Epithelial cell of proximal tubule (primary cell): ENCODE measurements around the gene LRCH4. TPM values are rescaled to one million over a fixed set of nuclear protein-coding genes. Genes with fewer than 3 reads are reported as not detected.

Experiments
- DNase-seq: peaks from one replicate; pipeline ENCODE4 v3.0.0-alpha.2; 2011; ENCODE audit warnings: low read depth
- H3K4me3 ChIP-seq: 2 replicates; pipeline ENCODE4 v1.5.1; 2011; ENCODE audit warnings: low read depth, mild to moderate bottlenecking, low read length
- total RNA-seq: library from RNA; depleted of rRNA; stranded (reverse); fragments of >200 nt; gene quantifications from 2 replicates; pipeline ENCODE4 v1.2.3, GENCODE V29; 2015
- TF ChIP-seq, protein P1 (sequence below): conservative IDR thresholded peaks from 2 replicates; pipeline ENCODE4 v1.5.1; 2012; ENCODE audit warnings: low read depth, mild to moderate bottlenecking, low read length

LRCH4 gene
- total RNA-seq, 1 donor from 2014 or later: 62.0 TPM

DNA sequence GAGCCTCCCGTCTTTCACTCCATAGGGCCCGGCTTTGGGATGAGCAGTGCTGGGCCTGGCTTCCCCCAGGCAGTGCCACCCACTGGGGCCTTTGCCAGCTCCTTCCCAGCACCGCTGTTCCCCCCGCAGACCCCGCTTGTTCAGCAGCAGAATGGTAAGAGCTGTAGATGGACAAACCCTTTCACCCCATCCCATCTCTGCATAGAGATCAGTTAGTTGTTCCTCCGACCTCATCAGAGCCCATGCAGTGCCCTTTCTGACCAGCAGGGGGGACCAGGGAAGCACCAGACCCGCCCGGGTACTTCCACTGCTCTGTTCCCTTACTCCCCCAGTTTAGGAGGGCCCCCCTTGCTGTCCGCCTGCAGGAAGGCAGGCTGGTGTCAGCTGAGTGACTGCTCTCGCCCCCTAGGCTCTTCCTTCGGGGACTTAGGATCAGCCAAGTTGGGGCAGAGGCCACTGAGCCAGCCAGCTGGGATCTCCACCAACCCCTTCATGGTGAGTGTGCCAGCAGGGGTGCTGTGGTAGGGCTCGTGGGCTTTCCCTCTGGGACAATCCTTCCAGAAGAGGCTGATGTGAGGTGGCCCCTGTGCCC lies 22.0 kb downstream of the LRCH4 start:
- TF ChIP-seq, protein P1, sequence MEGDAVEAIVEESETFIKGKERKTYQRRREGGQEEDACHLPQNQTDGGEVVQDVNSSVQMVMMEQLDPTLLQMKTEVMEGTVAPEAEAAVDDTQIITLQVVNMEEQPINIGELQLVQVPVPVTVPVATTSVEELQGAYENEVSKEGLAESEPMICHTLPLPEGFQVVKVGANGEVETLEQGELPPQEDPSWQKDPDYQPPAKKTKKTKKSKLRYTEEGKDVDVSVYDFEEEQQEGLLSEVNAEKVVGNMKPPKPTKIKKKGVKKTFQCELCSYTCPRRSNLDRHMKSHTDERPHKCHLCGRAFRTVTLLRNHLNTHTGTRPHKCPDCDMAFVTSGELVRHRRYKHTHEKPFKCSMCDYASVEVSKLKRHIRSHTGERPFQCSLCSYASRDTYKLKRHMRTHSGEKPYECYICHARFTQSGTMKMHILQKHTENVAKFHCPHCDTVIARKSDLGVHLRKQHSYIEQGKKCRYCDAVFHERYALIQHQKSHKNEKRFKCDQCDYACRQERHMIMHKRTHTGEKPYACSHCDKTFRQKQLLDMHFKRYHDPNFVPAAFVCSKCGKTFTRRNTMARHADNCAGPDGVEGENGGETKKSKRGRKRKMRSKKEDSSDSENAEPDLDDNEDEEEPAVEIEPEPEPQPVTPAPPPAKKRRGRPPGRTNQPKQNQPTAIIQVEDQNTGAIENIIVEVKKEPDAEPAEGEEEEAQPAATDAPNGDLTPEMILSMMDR: peak; percentile 97
- DNase-seq: no peak
- H3K4me3 ChIP-seq: no peak overlapping the region

DNA sequence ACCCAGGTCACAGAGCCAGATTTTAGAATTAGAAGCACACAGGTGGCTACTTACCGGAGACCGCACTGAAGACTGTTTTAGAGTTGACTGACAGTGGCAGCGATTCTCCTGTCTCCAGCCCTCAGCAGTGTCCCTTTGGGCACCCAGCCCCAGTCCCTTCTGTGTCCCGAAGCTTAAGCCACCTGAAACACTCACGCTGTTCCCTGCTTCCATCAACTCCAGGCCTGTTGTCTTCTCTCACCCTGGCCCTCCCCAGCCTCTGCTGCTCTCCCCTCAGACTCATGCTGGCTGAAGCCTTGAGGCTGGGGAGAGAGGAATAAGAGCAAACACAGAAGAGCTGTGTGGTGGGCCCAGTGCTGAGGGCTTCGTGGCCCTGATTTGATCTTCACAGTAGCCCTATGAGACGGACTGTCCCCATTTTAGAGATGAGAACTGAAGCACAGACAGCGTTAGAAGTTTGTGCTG lies 22.8 kb downstream of the LRCH4 start:
- TF ChIP-seq, protein P1: no peak
- no peak overlapping the region for H3K4me3 ChIP-seq
- no peak for DNase-seq

DNA sequence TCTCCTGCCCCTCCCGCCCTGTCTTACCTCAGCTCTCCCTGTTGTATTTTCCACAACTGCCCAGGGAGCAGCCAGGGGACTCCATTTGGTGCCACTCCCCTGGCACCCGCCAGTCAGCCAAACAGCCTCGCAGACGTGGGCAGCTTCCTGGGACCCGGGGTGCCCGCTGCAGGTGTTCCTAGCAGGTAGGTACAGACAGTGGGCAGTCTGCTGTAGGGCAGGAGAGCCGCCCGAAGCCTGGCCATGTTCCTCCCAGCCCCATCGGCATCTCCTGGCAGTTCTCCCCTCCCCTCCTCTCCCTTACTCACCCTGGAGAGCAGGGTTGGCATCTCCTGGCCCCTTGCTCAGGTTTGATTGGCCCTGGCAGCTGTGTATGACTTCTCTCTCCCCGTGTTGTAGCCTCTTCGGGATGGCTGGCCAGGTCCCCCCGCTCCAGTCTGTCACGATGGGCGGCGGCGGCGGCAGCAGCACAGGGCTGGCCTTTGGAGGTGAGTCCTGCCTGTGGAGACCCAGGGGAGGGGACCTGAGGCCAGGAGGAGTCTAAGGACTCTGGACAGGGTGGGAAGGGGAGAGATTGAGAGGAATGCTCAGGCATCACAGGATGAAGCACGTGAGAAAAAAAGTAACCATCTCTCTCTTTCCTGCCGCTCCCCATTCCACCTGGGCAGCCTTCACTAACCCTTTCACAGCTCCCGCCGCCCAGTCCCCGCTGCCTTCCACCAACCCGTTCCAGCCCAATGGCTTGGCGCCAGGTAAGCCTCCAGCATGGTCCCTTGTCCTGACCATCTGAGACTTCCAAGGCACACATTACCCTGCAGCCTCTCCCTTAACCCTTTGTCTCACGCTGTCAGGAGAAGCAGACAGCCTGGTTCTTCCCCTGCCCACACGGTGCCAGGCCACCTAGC lies 23.5 kb downstream of the LRCH4 start:
- TF ChIP-seq, protein P1: no peak

DNA sequence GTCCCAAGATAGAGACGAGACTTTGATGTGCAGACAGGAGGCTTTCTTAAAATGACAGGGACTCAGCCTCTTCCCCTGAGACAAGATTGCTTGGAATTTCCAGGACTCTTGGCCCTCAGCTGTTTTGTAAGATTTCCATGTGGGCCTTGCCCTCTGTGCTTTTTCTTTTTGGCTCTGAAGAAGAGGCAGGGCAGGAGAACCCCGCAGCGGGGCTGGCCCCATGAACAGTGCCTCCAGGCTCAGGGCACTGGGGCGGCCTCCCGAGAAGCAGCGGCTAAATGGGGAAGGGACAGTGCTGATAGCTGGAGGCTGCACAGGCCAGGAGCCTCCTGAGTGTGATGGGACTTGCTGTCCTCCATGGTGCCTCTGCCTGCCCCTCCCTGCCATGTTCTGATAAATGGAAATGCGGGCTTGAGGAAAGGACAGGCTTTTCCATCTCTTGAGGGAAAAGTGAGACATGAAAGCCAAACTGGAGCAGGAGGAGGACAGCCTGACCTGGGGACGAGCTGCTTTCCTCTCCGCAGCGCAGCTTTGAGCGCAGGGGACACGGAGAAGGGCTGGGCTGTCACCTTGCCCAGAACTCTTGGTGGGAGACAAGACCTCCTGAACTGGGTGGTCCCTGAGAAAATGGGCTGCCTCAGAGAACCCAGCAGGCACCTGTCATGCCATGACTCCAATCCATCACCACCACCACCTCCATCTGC lies 24.3 kb downstream of the LRCH4 start:
- no peak for DNase-seq
- no peak overlapping the region for H3K4me3 ChIP-seq
- TF ChIP-seq, protein P1: no peak

More for the DNA sequence above, 23.5 kb downstream of the LRCH4 start:
- no peak overlapping the region for H3K4me3 ChIP-seq
- no peak for DNase-seq

DNA sequence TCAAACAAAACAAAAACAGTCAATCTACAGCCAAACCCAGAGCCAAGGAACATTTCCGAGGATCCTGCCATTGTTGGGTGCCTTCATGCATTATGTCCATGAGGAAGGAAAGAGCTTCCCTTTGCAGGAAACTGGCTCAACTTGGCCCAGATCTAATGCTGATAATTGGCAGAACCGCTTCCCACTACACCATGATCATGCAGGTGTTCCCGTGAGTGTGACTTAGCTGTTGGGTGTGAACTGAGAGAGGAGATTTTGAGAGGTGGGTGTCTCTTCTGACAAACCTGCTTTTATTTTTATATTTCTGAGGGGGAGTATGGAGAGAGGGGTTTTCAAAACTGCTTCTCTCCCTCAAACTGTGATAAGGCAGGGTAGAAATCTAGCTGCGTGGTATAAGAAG lies 26.8 kb downstream of the LRCH4 start:
- TF ChIP-seq, protein P1: no peak
- H3K4me3 ChIP-seq: no peak overlapping the region
- no peak for DNase-seq

DNA sequence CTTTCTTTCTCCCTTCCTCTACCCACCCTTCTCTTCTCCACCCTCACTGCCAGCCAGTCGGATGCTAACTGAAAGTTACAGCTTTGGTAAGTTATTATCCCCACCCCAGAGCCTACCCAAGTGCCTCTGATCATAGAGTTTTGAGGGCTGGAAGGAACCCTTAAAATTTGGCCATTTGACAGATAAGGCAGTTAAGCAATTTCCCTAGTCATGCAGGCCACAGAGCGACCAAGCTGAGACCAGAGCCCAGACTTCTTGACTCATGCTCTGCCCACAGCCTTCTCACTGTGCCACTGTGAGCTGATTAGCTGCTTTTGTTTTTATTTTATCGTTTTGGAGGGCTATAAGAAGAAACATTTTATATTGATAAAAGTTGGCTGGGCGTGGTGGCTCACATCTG lies 29.4 kb downstream of the LRCH4 start:
- H3K4me3 ChIP-seq: no peak overlapping the region
- TF ChIP-seq, protein P1: no peak

More for the DNA sequence above, 29.4 kb downstream of the LRCH4 start:
- DNase-seq: no peak
